Measurements from ENCODE around the gene PCBP1.
"Not testable (repeated sequence)": the region's sequence is repeated elsewhere in the genome, so short reads cannot be mapped to it uniquely, and the experiment has no call there.

PCBP1 gene

DNA sequence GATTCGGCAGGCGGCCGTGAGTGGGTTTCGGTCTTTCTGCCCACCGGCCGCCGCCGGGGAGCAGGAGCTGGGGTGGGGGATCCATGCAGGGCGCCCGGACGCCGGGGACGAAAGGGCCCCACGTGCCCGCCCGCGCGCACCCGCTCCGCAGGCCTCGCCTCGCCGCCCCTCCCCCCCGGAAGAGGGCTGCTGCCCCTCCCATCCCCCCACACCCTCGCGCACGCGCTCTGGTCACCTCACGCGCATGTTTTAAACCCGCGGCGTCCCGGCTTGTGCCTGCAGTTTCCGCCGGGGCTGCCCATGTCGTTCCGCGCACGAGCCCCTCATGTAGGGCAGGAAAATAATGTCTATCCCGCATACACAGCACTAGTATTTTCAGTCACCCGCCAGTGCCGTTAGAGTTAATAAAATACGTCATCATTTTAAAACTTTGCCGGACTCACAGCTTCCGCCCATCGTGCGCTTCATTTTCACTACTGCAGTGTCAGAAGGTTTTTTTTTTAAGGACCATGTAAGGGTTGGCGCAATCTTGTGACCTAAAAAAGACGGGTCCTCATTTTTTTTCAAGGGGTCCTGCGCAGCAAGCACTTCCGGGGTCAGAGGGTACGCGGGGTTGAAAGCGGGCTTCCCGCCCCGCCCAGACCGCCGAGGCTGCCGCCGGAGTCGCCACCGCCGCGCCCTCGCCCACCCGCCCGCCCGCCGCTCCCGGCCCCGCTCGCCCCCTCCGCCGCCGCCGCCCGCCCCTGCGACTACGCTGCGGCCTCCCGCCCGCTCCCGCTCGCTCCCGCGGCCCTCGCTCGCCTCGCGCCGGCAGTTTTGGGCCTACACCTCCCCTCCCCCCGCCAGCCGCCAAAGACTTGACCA lies at the start of gene PCBP1:
Gene PCBP1, plus strand, starts transcription at position 640 of the 864 bp plus-strand sequence. CDS start 267 bp downstream, outside the sequence.
- in situ Hi-C loops (cut with MboI; ENCODE audit: low sequenced_read_pairs), result loop anchor here (5.0 to 10.0 kb wide), 2 partner anchors 35 to 58 kb away; no protein-coding TSS in a partner anchor
- no peaks in the 10 kb centered on the region for H3K9me3 ChIP-seq
- peak within 1 kb of the TSS; percentile 81 for H3K4me3 ChIP-seq
- H3K4me1 ChIP-seq, result peaks cover 23% of the 10 kb centered on the region
- H3K36me3 ChIP-seq (replicated peaks), result peaks cover 38% of the 10 kb centered on the region
- peak; percentile 87 to 97 for DNase-seq (ENCODE audit: low spot score in 2 of 2)
- no peaks in the 10 kb centered on the region for H3K27me3 ChIP-seq (ENCODE audit: low read depth)

DNA sequence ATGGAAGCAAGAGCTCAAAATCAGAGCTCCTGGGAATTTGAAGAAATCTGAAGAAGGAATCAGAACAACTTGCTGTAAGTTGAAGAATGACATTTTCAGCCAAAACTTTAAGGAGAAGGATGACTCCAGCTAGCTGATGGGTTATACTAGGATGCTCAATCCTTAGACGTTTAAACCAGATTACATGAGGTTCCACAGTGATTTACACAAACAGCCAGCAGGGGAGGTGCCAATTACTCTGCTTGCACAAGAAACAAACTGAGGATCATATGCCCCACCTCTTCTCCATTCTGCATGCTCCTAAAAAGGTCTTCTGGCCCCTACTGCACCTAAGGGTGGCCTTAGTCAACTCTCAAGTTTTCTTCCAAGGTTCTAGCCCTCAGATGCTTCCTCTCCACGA lies 47.9 kb upstream of the PCBP1 start:
- Histone ChIP-seq H3K9me3 (no peaks in the 10 kb centered on the region), H3K4me1 (no peaks in the 10 kb centered on the region), H3K27me3 (ENCODE audit: low read depth) (no peaks in the 10 kb centered on the region), H3K36me3 (replicated peaks) (no peaks in the 10 kb centered on the region), H3K4me3 (no peak overlapping the region)
- in situ Hi-C loops (cut with MboI; ENCODE audit: low sequenced_read_pairs), result no loop called here
- DNase-seq (ENCODE audit: low spot score in 2 of 2), result no peak

- no peaks in the 10 kb centered on the region for H3K27me3 ChIP-seq (ENCODE audit: low read depth)
- H3K9me3 ChIP-seq, result no peaks in the 10 kb centered on the region
- H3K36me3 ChIP-seq (replicated peaks), result peaks cover 5% of the 10 kb centered on the region
- in situ Hi-C loops (cut with MboI; ENCODE audit: low sequenced_read_pairs), result no loop called here
- H3K4me3 ChIP-seq, result no peak overlapping the region
- no peaks in the 10 kb centered on the region for H3K4me1 ChIP-seq
- no peak for DNase-seq (ENCODE audit: low spot score in 2 of 2)
Observed at GRCh38 chr2:70041663-70042062, 45.6 kb upstream of the PCBP1 start.

GRCh38 chr2:70042246-70042645 lies 45.0 kb upstream of the PCBP1 start:
- no peaks in the 10 kb centered on the region for H3K4me1 ChIP-seq
- in situ Hi-C loops (cut with MboI; ENCODE audit: low sequenced_read_pairs), result no loop called here
- H3K4me3 ChIP-seq, result no peak overlapping the region
- H3K36me3 ChIP-seq (replicated peaks), result peaks cover 9% of the 10 kb centered on the region
- DNase-seq (ENCODE audit: low spot score in 2 of 2), result no peak
- no peaks in the 10 kb centered on the region for H3K9me3 ChIP-seq
- H3K27me3 ChIP-seq (ENCODE audit: low read depth), result no peaks in the 10 kb centered on the region

DNA sequence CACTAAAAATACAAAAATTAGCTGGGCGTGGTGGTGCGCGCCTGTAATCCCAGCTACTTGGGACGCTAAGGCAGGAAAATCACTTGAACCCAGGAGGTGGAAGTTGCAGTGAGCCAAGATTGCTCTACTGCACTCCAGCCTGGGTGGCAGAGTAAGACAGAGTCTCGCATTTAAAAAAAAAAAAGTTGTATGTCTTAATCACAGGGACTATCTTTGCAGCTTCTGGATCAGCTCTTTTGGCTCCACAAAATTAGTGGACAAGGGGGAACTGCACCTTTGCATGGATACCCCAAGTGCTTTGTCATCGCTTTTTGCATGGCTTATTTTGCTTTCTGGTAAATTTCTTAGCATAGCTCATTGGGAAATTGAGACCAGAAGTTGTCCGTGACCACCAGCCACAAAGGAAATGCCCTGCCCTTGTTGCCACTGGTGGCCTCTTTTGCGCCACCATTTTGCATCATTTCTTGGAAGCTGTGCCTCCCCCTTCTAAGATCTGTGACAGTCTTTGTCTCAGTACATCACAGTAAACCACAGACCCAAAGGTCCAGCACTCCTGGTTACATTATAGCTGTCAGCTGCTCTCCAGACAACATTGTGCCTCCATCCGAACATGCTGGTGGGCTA lies 43.9 kb upstream of the PCBP1 start:
- H3K36me3 ChIP-seq (replicated peaks), result peaks cover 14% of the 10 kb centered on the region
- in situ Hi-C loops (cut with MboI; ENCODE audit: low sequenced_read_pairs), result no loop called here
- no peaks in the 10 kb centered on the region for H3K27me3 ChIP-seq (ENCODE audit: low read depth)
- H3K4me1 ChIP-seq, result no peaks in the 10 kb centered on the region
- H3K4me3 ChIP-seq, result no peak overlapping the region
- H3K9me3 ChIP-seq, result no peaks in the 10 kb centered on the region
- no peak for DNase-seq (ENCODE audit: low spot score in 2 of 2)

- no peaks in the 10 kb centered on the region for H3K9me3 ChIP-seq
- H3K27me3 ChIP-seq (ENCODE audit: low read depth), result no peaks in the 10 kb centered on the region
- H3K36me3 ChIP-seq (replicated peaks), result peaks cover 16% of the 10 kb centered on the region
- in situ Hi-C loops (cut with MboI; ENCODE audit: low sequenced_read_pairs), result no loop called here
- no peak overlapping the region for H3K4me3 ChIP-seq
- no peaks in the 10 kb centered on the region for H3K4me1 ChIP-seq
- no peak for DNase-seq (ENCODE audit: low spot score in 2 of 2)
Observed at GRCh38 chr2:70044290-70045040, 42.8 kb upstream of the PCBP1 start.

DNA sequence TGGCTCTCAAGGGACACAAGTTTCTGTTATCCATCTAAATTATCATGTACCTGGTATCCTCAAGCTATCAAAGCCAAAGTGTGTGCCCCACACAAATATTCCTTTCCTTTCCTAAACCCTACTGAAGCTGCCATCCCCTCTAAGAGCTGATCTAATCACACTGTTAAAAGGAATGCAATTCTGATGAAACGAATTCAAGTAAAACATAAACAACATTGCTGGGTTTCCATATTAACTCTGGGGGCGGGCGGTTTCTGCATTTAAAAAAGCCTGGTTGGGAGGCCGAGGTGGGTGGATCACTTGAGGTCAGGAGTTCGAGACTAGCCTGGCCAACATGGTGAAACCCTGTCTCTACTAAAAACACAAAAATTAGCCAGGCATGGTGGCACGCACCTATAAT lies 41.9 kb upstream of the PCBP1 start:
- no peaks in the 10 kb centered on the region for H3K27me3 ChIP-seq (ENCODE audit: low read depth)
- no peak overlapping the region for H3K4me3 ChIP-seq
- H3K9me3 ChIP-seq, result no peaks in the 10 kb centered on the region
- H3K4me1 ChIP-seq, result no peaks in the 10 kb centered on the region
- peaks cover 20% of the 10 kb centered on the region for H3K36me3 ChIP-seq (replicated peaks)
- DNase-seq (ENCODE audit: low spot score in 2 of 2), result no peak
- in situ Hi-C loops (cut with MboI; ENCODE audit: low sequenced_read_pairs), result no loop called here

DNA sequence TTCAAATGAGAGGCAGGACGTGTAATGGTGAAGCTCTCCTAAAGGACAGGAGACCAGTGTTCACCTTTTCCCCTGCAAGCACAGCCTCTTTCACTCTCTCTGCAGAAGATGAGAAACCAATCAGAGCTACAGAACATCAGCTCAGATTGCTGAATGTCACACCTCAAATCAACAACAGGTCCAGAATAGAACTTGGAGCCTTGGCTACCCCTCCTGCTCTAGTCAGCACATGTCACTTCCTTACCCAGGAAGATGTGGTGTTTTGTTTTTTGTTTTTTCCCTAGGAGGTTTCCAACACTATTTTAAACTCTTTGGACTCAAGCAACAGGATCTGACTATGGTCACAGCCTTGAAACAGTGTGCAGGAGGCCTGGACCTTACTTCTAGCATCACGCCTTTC lies 41.3 kb upstream of the PCBP1 start:
- no peaks in the 10 kb centered on the region for H3K27me3 ChIP-seq (ENCODE audit: low read depth)
- no peak overlapping the region for H3K4me3 ChIP-seq
- H3K9me3 ChIP-seq, result no peaks in the 10 kb centered on the region
- in situ Hi-C loops (cut with MboI; ENCODE audit: low sequenced_read_pairs), result no loop called here
- no peaks in the 10 kb centered on the region for H3K4me1 ChIP-seq
- peaks cover 20% of the 10 kb centered on the region for H3K36me3 ChIP-seq (replicated peaks)
- DNase-seq (ENCODE audit: low spot score in 2 of 2), result no peak

GRCh38 chr2:70046534-70046933 lies 40.7 kb upstream of the PCBP1 start:
- H3K36me3 ChIP-seq (replicated peaks), result peaks cover 20% of the 10 kb centered on the region

DNA sequence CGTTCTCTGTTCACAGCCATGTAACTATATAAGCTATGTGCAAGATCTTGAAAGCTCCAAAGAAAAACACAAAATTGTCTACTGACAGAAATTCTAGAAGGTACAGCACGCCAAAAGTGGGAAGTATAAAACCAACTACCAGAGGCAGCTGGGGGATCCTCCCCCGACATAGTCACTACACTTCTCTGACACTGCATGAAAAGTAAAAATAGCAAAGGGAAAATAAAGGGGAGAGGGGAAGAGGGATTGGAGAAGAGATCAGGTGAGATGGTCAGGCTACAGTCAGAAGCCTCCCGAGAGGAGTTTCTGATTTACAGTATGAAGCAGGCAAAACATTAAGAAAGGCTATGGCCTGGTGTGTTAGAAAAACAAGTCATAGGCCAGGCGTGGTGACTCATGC lies 39.8 kb upstream of the PCBP1 start:
- Histone ChIP-seq H3K4me3 (no peak overlapping the region), H3K36me3 (replicated peaks) (peaks cover 20% of the 10 kb centered on the region), H3K4me1 (no peaks in the 10 kb centered on the region), H3K9me3 (no peaks in the 10 kb centered on the region), H3K27me3 (ENCODE audit: low read depth) (no peaks in the 10 kb centered on the region)
- DNase-seq (ENCODE audit: low spot score in 2 of 2), result no peak
- in situ Hi-C loops (cut with MboI; ENCODE audit: low sequenced_read_pairs), result no loop called here

More at GRCh38 chr2:70046534-70046933, 40.7 kb upstream of the PCBP1 start:
- in situ Hi-C loops (cut with MboI; ENCODE audit: low sequenced_read_pairs), result no loop called here
- Histone ChIP-seq H3K27me3 (ENCODE audit: low read depth) (no peaks in the 10 kb centered on the region), H3K4me1 (no peaks in the 10 kb centered on the region), H3K4me3 (no peak overlapping the region), H3K9me3 (no peaks in the 10 kb centered on the region)
- no peak for DNase-seq (ENCODE audit: low spot score in 2 of 2)

- no peaks in the 10 kb centered on the region for H3K4me1 ChIP-seq
- in situ Hi-C loops (cut with MboI; ENCODE audit: low sequenced_read_pairs), result no loop called here
- peaks cover 23% of the 10 kb centered on the region for H3K36me3 ChIP-seq (replicated peaks)
- DNase-seq (ENCODE audit: low spot score in 2 of 2), result no peak
- H3K9me3 ChIP-seq, result no peaks in the 10 kb centered on the region
- H3K4me3 ChIP-seq, result no peak overlapping the region
- H3K27me3 ChIP-seq (ENCODE audit: low read depth), result no peaks in the 10 kb centered on the region
Observed at GRCh38 chr2:70049255-70049654, 38.0 kb upstream of the PCBP1 start.

GRCh38 chr2:70050631-70051425 lies 36.4 kb upstream of the PCBP1 start:
- no peak for DNase-seq (ENCODE audit: low spot score in 2 of 2)
- Histone ChIP-seq H3K4me1 (no peaks in the 10 kb centered on the region), H3K9me3 (no peaks in the 10 kb centered on the region), H3K4me3 (no peak overlapping the region), H3K27me3 (ENCODE audit: low read depth) (no peaks in the 10 kb centered on the region), H3K36me3 (replicated peaks) (peaks cover 29% of the 10 kb centered on the region)
- in situ Hi-C loops (cut with MboI; ENCODE audit: low sequenced_read_pairs), result no loop called here

DNA sequence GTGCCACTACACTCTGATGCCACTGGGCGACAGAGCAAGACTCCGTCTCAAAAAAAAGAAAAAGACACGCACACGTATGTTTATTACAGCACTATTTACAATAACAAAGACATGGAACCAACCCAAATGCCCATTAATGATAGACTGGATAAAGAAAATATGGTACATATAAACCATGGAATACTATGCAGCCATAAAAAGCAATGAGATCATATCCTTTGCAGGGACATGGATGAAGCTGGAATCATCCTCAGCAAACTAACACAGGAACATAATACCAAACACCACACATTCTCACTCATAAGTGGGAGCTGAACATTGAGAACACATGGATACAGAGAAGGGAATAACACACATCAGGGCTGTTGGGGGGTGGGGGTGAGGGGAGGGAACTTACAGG lies 32.0 kb upstream of the PCBP1 start:
- DNase-seq (ENCODE audit: low spot score in 2 of 2); H3K9me3 ChIP-seq; in situ Hi-C loops (cut with MboI; ENCODE audit: low sequenced_read_pairs); H3K27me3 ChIP-seq (ENCODE audit: low read depth); H3K4me1 ChIP-seq; H3K4me3 ChIP-seq: not testable (repeated sequence)
- H3K36me3 ChIP-seq (replicated peaks), result peaks cover 23% of the 10 kb centered on the region

Measured in HAP-1 (cell line).